Measurements from ENCODE around the gene MCHR1.
"Not testable (repeated sequence)": the region's sequence is repeated elsewhere in the genome, so short reads cannot be mapped to it uniquely, and the experiment has no call there.

MCHR1 gene

GRCh38 chr22:40694411-40694810 lies 15.1 kb downstream of the MCHR1 start:
- DNase-seq, result no peak

DNA sequence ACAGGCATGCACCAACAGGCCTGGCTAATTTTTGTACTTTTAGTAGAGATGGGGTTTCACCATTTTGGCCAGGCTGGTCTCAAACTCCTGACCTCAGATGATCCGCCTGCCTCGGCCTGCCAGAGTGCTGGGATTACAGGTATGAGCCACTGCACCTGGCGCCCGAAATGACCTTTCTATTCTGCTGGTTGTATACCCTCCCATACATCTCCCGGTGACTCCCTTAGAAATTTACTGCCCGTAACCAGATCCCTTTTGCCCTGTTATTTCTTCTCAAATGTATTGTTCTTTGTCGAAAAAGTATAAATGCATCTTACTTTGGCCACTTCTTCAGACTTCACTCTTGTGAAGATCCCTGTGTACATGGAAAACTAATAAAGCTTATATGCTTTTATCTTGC lies 22.0 kb downstream of the MCHR1 start:
- DNase-seq, result no peak

GRCh38 chr22:40703174-40703573 lies 23.9 kb downstream of the MCHR1 start:
- DNase-seq, result no peak

- no peak for DNase-seq
Measured at GRCh38 chr22:40703736-40704135, 24.5 kb downstream of the MCHR1 start.

DNA sequence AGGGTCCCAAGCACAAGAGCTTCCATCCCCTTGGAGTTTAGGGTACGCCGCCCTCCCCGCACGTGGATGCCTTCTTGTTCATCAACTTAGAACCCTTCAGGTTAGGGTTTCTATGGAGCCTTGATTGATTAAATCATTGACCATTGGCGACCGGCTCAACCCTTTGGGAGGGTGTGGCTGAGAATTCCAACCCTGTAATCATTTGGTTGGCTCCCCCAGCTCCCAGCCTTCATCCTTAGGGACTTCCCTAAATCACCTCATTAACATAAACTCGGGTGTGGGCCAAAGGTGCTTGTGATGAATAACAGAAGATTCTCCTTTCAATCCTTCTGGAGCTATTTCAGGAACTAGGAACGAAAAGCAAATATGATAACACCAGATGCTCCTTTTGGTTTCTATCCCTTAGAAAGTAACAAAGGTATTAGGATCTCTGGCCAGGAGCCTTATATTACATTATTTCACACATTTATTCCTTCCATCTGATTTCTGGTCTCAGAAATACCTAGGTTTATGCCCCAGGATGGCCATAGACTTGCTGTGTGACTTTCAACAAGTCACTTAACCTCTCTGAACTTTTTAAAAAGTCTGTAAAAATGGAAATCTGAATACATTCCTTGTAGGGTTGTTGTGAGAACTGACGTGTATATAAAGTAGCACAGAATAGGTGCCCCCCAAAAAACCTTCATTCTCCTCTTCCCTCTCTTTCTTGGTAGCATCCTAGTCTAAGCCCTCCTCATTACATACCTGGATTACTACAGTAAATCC lies 26.8 kb downstream of the MCHR1 start:
- no peak for DNase-seq

GRCh38 chr22:40707154-40707553 lies 27.9 kb downstream of the MCHR1 start:
- DNase-seq, result no peak

DNA sequence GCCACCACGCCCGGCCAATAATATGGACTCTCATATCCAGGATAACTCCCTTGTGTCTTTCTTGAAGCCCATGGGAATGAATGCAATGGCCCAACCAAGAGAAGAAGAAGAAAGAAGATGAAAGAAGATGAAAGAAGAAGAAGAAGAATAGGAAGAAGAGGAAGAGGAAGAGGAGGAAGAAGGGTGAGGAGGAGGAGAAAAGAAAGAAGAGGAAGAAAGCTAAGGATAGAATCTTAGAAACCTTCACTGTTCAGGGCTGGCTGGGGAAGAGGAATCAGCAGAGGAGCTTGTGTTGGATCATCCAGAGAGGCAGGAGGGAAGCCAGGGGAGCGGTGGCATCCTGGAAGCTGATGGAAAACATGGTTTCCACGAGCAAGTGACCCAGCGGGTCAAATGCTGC lies 28.9 kb downstream of the MCHR1 start:
- DNase-seq, result no peak

- no peak for DNase-seq
Measured at GRCh38 chr22:40709752-40710413, 30.6 kb downstream of the MCHR1 start.

- no peak for DNase-seq
Measured at GRCh38 chr22:40712311-40712710, 33.0 kb downstream of the MCHR1 start.

- DNase-seq, result no peak
Measured at GRCh38 chr22:40714499-40715337, 35.4 kb downstream of the MCHR1 start.

DNA sequence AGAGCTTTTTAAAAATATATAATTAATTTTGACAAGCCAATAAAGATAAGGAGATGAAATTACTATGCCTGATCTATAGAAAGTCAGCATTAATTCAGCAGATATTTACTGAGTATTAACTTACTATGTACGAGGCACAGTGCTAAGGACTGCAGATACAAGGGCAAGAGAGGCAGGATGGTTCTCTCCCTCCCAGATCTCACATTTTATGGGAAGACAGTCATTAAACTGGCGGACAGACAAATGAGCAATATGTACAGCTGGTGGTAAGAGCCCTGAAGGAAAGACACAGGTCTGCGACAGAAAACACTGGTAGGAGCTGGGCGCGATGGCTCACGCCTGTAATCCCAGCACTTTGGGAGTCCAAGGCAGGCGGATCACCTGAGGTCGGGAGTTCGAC lies 36.8 kb downstream of the MCHR1 start:
- no peak for DNase-seq

DNA sequence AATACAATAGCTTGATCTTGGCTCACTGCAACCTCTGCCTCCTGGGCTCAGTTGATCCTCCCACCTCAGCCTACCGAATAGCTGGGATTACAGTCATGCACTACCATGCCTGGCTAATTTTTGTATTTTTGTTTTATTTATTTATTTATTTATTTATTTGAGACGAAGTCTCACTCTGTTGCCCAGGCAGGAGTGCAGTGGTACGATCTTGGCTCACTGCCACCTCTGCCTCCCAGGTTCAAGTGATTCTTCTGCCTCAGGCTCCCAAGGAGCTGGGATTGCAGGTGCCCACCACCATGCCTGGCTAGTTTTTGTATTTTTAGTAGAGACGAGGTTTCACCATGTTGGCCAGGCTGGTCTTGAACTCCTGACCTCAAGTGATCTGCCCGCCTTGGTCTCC lies 38.4 kb downstream of the MCHR1 start:
- DNase-seq, result not testable (repeated sequence)

DNA sequence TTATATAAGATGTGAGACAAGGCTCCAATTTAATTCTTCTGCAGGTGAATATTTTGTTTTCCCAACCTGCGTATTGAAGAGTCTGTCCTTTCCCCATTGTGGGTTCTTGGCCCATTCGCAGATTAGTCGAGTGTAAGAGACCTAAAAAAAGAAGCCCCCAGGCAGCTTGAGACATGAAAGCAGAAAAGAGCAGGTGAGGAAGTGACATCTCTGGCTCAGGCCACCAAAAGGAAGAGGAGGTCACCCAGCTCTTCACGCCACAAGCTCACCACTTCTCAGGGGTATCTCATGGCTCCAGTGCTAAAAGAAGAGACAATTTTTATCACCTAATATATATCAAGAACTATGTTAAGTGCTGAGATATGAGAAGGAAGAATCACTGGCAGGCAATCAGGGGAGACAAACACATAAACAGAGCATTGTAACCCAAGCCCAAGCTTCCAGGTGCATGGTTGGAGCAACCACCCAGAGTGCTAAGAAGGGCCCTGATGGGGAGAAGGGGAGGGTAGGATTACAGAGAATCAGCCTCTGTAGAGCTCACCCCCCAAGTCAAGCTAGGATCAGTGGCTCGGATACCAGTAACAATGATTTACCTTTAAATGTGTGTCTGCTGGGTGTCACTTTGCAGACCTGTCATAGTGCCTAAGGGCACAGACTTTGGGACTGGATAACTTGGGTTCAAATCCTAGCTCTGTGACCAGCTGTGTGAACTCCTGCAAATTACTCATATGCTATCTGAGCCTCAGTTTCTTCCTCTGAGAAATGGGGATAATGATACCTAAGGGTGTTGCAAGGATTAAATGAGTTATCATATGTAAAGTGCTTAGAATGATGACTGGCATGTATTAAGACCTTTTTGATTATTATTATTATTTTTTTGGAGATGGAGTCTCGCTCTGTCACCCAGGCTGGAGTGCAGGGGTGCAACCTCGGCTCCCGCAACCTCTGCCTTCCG lies 39.2 kb downstream of the MCHR1 start:
- DNase-seq, result no peak

- DNase-seq, result no peak
Measured at GRCh38 chr22:40719599-40719998, 40.3 kb downstream of the MCHR1 start.

- DNase-seq, result not testable (repeated sequence)
Measured at GRCh38 chr22:40720156-40720537, 40.9 kb downstream of the MCHR1 start.

DNA sequence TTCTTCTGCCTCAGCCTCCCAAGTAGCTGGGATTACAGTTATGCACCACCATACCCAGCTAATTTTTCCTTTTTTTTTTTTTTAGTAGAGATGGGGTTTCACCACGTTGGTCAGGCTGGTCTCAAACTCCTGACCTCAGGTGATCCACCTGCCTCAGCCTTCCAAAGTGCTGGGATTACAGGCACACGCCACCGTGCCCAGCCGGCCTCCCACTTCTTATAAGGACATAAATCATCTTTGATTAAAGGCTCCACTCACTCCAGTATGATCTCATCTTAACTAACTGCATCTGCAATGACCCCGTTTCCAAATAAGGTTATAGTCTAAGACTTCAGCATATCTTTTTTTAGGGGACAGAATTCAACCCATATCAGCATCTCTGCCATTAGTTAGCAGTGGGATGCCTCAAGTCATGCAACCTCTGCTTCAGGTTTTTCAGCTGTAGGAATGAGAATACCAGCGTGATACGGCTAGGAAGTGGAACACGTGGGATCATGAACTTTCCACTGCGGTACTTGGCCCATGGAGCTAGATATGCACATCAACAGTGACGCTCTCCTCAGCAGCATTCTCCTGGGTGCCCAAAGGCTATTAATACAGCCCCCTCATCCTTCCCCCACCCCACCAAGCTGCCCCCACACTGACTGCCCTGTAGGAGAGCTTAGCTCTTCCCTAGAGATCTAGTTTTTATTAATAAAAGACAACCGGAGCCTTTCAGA lies 41.4 kb downstream of the MCHR1 start:
- DNase-seq, result no peak

- DNase-seq, result no peak
Measured at GRCh38 chr22:40721266-40721665, 42.0 kb downstream of the MCHR1 start.

DNA sequence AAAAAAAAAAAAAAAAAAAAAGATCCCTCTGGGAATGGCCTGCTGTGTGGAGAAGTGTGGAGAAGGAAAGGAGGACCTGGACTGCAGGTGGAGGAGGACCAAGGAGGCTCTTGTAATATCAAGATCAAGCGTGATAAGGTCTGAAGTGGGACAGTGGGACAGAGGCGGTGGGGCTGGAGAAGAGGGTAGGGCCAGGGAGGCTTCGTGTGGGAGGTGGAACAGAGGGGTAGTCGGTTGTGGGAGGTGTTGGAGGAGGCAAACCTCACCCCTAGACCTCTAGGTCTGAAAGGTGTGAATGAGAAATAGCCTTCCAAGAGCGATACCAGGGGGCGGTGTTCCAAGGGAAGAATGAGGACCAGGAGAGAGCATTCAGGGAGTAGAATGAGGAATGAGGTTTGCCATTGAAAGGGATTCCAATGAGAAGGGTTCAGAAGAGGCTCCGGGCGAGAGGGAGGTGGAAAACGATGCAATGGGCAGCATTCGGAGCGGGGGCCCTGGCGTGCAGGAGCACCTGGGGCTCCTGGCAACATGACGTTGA lies 44.2 kb downstream of the MCHR1 start:
- DNase-seq, result no peak

GRCh38 chr22:40726514-40726913 lies 47.2 kb downstream of the MCHR1 start:
- DNase-seq, result peak; percentile 45

DNA sequence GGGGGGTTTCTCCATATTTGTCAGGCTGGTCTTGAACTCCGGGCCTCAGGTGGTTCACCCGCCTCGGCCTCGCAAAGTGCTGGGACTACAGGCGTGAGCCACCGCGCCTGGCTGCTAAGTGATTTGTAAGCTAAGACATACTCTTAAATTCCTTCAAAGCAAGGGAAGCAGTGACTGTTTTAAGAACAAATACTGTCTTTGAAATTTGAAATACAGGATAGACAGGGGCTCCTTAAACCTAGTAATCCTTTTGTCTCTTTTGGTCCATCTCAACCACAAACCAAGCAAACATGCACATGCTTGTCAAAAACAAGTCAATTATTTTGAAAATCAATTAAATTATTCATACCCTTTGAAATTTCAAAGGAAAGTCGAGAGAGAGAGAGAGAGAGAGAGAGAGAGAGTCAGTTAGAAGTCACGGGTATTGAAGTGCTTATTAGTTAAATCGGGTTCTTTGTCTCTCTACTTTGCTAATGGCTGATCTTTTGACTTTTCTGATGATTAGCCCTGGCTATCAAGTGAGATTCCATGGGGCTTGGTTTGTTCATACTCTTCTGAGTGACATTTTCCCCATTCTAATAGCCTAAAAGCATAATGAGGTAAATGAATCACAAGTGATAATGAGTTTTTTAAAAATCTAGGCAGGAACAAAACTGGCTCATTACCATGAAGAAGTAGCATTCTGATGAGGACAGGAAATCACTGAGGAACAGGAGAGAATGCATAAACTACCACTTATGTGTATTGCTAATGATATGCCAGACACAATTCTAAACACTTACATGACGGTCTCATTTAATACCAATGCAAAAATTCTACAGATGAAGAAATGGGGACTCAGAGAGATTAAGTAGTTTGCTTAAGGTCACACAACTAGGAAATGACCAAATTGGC lies 48.0 kb downstream of the MCHR1 start:
- DNase-seq, result peak; percentile 9
